HG03558 (cell line): ENCODE results near the gene RHOG.

Experiments used
- ATAC-seq: cut with Tn5 transposase; IDR thresholded peaks from one replicate; pipeline ENCODE4 v1.9.1; 2021; ENCODE audit warnings: moderate number of reproducible peaks; ENCODE audit not compliant: unreplicated experiment; ENCODE audit errors: extremely low read depth

RHOG gene

DNA sequence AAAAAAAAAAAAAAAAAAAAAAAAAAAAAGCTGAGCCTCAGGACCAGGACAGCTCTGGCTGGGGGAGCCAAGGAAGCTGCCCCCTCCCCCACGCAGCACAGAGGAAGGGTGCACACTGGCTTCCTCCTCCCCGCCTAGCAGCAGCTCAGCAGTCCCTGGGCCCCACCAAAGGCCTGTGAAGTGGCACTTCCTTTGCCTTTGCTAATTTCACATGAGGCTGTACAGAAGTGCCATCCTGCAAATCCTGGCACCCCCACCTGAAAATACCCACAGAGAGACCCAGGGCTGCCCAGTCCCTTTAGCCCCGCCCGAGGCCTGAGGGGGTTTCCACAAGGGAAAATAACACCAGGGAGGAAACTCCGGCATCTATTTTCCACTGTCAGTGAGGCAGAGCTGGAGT is 3.9 kb downstream of the RHOG start:
- no peak for ATAC-seq

GRCh38 chr11:3835751-3836150 is 5.0 kb downstream of the RHOG start:
- no peak for ATAC-seq

DNA sequence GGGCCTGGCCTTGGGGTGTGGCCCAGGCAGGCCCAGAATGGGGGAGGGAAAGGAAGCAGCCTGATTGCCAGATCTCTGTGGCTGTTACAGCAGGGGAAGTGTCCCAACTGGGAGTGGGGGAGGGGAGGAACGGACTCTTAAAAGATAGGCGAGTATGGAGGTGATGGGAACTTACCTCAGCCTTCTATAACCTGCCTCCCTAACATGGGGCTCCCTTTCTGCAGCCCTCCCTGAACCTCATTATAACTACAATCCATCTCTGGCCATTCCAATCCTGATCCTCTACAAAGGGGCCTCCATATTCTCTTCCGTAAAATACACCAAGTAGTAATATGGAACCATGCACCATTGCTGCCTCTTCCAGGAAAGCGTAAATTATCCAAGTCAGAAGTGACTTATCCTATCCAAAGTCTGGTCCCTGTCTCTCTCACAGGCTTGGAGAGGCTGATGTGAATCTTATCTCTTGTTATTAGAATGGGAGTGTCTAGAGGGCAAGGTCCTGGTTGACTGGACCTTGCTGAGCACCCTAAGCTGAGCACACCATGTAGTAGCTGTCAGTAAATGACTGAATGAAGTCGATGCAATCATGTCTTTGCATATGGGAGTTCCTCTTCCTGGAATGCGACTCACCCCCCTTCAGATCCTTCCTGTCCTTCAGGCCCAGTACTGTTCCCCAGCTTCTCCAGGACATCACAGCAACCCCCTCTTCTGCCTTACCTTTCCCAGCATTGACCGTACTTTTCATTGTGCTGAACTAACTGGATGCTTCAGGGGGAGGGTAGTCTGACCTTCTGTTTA is 5.9 kb downstream of the RHOG start:
- no peak for ATAC-seq

- ATAC-seq, result no peak
These were observed 6.5 kb downstream of the RHOG start for GRCh38 chr11:3834349-3834663.

DNA sequence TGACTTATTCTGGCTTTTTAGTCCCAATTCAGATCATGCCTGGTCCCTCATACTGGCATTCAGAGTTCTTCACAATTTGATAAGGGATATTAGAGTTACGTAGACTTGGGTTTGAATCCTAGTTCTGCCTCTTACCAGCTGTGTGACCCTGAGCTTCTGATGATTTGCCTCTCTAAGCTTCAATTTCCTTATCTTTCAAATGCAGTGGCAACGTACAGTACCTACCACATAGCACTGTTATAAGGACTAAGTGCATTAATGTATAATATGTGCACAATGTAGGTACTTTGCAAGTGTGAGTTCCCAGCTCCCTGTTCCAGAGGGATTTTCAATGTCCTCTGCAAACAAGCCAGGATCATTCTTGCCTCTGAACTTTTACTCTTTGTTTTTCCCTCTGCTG is 7.3 kb downstream of the RHOG start:
- no peak for ATAC-seq

GRCh38 chr11:3832816-3833215 is 7.9 kb downstream of the RHOG start:
- ATAC-seq, result no peak

DNA sequence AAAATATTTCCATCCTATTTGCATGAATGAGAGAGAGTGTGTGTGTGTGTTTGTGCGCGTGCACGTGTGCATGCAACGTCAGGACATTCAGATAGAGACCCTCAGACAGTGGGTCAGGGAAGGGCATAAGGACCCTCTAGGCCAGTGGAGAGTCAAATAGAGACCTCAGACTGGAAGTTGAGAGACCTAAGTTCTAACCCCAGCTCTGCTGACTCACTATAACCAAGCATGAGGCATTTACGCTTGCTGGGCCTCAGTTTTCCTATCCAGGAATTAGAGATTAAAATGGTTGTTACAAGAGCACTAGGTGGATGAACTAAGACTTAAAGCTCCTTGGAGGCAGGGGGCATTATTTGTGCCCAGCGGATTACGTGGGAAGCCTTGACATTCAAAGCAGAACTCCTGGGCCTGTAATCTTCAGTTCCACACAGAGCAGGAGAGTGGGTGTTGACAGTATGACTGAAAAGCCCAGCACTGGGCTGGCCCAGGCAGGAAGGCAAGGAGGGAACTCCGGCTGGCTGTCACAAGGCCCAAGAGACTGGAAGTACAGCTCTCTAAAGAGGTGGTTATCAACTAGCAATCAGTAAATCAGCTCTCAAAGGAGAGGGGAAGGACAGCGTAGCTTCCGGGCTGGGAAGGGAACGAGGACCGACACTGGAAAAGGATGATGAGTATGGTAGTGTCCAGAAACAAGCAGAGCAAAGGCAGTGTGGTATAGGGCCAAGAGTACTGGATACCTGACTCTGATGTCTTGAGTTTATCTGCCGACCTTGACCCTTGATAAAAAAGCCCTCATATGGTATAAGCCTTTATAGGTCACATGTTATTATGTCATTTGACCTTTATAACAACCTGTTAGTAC is 9.2 kb downstream of the RHOG start:
- no peak for ATAC-seq

- ATAC-seq, result no peak
These were observed 10.0 kb downstream of the RHOG start for GRCh38 chr11:3830730-3831129.

GRCh38 chr11:3830088-3830487 is 10.7 kb downstream of the RHOG start:
- no peak for ATAC-seq

DNA sequence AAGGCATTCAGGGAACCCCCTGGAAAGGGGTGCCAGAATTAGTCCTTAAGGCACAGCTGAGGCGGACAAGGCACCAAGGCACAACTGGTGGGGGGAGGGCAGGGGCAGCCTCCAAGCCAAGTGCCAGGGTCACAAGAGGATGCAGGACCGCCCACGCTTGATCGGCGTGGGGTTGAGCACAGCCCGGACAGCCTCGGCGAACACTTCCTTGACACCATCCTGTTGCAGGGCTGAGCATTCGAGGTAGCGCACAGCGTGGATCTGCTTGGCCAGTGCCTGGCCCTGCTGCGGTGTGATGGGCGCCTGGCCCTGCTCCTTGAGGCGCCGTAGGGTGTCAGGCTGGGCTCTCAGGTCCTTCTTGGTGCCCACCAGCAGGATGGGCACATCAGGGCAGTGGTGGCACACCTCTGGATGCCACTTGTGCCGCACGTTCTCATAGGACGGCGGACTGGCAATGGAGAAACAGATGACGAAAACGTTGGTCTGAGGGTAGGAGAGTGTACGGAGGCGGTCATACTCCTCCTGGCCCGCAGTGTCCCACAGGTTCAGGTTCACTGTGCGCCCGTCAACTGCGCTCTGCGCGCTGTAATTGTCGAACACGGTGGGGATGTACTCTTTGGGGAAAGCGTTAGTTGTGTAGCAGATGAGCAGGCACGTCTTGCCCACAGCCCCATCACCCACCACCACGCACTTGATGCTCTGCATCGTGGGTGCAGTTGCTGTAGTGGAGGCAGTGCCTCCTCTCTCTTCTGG is 13.1 kb downstream of the RHOG start:
- ATAC-seq, result no peak

DNA sequence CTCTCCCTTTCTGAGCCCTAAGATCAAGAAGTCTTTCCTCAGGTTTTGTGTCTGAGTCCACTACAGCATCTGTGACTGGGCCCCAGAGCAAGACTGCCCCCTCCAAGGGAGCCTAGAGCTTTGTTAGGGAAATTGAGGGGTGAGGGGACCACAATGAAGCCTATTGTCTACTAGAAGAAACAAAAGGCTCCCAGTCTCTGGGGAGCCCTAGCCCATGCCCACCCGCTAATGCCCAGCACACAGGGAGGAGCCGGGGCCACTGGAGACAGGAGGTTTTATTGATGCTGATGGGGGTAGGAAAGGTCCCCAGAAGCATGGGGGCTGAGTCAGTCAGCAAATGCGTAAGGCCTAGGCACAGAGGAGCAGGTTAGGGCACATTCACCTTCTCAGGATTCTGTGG is 14.0 kb downstream of the RHOG start:
- no peak for ATAC-seq

DNA sequence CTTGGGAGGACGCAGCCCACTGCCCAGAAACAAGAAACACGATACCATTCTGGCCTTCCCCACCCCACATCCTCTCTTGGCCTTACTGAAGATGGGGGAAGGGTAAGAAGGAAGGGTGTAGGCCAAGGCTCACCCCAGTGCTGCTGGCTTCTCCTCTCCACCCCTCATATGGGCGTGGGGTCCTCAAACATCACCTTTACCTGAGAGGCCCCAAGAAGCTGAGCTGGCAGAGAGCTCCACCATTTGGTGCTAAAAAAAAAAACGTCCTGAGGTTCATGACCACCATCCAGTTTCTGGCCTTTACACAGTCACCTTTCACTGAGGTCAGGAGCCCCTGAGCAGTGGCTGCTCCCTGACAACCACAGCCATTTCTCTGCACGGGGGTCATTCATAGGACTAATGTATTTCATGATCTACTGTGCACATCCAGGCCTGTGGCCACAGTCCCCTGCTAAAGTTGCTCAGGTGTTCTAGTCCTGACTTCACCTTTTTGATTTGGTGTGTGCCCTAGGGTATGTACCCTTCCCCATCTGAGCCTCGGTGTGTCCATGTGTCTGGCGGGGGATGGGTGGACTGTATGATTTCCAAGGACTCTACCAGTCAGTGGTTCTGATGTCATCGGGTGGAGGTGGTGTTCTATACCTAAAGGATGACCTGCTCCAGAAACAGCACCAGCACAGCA is 15.1 kb downstream of the RHOG start:
- ATAC-seq, result no peak

GRCh38 chr11:3824714-3825472 is 15.9 kb downstream of the RHOG start:
- peak; percentile 56 for ATAC-seq

GRCh38 chr11:3823762-3824506 is 16.8 kb downstream of the RHOG start:
- ATAC-seq, result no peak

GRCh38 chr11:3823303-3823702 is 17.5 kb downstream of the RHOG start:
- ATAC-seq, result no peak

GRCh38 chr11:3822312-3822711 is 18.4 kb downstream of the RHOG start:
- no peak for ATAC-seq

DNA sequence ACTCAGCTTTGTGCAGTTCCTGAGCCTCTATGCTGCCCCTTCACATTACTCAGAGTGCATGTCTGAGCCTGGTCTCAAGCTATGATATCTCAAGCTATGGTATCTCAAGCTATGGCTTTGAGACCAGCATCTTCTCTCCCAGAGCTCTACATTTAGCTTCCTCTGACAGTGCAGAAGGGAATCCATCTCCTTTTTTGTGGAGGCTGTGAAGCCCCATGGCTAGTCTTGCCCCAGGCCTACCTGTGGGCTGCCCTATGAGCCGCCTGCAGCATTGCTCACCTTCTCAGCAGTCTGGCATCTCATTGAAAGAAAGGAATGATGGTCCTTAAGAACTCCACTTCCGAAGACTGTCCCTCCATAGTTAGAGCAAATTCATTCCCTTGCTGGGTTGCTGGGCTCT is 19.8 kb downstream of the RHOG start:
- ATAC-seq, result no peak

- ATAC-seq, result no peak
These were observed 23.5 kb downstream of the RHOG start for GRCh38 chr11:3817181-3817800.

DNA sequence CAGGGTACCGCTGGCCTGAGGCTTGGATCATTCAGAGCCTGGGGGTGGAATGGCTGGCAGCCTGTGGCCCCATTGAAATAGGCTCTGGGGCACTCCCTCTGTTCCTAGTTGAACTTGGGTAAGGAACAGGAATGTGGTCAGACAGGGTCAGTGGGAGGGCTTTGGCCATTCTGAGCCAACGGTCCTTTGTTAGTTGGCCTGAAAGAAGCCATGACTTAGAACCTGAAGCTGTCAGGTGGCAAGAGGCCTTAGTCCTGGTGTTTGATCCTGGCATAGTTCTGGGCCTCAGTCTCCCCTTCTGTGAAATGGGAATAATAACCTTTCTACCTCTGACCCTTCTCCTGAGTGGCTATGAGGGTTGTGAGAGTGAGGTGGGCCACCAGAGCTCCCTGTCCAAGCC is 24.1 kb downstream of the RHOG start:
- ATAC-seq, result no peak
